Measurements from ENCODE around the gene ST7.

Gene ST7

DNA sequence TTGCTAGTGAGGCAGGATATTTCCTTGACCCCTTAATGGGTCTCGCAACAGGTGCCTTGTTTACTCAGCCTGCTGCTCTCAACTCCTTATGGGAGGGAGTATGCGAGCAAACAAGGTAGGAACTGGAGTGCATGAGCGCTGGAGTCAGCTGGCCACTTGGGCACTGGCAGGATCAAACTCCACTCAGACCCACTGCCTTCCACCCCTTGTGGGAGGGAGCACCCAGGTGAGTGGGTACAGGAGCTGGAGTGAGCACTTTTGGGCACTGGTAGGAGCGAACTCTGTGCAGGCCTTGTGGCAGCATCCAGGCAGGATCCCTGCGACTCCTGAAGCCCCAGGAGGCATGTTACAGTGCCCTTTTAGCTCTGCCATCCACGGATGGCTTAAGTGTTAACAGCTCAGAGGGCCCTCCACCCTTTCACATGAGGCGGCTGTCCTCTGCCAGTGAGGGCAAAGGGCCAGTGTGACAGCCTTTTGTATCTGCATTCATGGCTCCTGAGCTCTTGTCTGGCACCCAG, 123.2 kb downstream of the ST7 start:
- DNase-seq (ENCODE audit: low read depth, low spot score): no peak

GRCh38 chr7:117077658-117078057, 124.4 kb downstream of the ST7 start:
- no peak for DNase-seq (ENCODE audit: low read depth, low spot score)
- H3K4me3 ChIP-seq (ENCODE audit: low read length): no peak overlapping the region

More for the DNA sequence above, 123.2 kb downstream of the ST7 start:
- no peak overlapping the region for H3K4me3 ChIP-seq (ENCODE audit: low read length)

DNA sequence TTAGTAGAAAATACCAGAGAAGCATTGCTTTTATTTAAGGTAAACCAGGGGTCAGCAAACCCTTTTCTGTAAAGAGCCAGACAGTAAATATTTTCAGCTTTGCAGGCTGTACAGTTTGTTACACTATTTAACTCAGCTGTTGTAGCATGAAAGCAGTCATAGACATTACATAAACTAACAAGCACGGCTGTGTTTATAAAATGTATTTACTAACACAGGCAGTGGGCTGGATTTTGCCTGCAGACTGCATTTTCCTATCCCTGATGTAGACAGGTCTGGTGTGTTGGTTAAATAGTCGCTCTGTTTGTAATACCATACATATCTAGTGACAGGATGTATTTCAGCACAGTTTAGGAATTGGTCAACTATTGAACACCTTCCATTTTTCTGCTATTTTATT, 129.3 kb downstream of the ST7 start:
- no peak overlapping the region for H3K4me3 ChIP-seq (ENCODE audit: low read length)
- no peak for DNase-seq (ENCODE audit: low read depth, low spot score)

DNA sequence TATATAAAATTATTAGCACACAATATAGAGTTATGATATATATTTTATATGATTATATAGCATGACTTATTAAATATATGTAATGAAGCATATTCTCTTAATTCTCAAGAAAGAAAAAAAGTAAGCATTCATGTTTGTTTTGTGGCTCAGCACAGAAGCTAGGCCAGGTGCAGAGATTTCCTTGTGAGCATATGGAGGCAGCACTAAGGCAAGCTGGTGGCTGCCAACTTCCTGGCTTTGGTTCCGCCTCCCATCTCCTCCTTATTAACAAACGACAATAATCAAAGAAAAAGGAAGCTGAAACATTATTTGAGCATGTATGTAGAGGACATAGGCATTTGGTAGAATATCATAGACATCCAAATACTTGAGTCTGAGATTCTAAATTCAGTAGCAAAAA, 130.3 kb downstream of the ST7 start:
- peak; percentile 68 for DNase-seq (ENCODE audit: low read depth, low spot score)
- H3K4me3 ChIP-seq (ENCODE audit: low read length): no peak overlapping the region

- DNase-seq (ENCODE audit: low read depth, low spot score): no peak
- H3K4me3 ChIP-seq (ENCODE audit: low read length): no peak overlapping the region
Measured at GRCh38 chr7:117084286-117084685, 131.0 kb downstream of the ST7 start.

DNA sequence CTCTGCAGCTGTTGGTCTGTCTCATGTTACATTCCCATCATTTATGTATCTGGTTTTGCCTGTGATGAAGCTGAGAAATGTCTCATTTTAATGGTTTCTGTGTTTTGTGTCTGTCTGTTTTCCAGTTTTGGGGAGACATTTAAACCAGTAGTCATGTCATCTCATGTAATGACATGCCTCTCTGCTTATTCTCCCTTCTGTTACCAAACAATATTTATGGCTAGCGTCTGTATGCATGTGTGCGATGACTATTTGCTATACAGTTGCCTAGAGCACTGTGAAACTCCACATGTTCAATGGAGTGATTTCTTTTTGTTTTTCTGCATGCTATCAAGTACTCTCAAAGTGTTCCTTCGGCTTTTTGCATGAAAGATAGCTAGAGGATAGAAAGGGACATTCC, 132.0 kb downstream of the ST7 start:
- H3K4me3 ChIP-seq (ENCODE audit: low read length): no peak overlapping the region
- no peak for DNase-seq (ENCODE audit: low read depth, low spot score)

GRCh38 chr7:117085769-117086463, 132.6 kb downstream of the ST7 start:
- H3K4me3 ChIP-seq (ENCODE audit: low read length): no peak overlapping the region
- no peak for DNase-seq (ENCODE audit: low read depth, low spot score)

DNA sequence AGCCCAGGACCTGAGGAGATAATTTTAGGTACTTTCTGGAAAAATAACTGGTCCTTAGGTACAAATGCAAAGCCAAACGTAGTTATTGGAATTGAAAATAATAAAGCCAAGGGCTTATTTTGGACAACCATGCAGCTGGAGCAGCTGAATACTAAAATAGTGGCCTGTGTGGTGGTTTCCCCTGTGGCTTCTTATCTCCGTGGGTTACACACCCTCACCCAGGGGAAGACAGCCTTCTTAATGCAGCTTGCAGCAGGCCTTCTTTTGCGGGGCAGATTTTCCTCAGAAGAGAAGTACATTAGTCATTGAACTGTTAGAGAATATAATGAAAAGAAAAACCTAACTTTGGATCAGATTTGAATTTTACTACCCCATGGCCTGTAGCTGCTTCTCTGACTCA, 133.5 kb downstream of the ST7 start:
- peak; percentile 48 for DNase-seq (ENCODE audit: low read depth, low spot score)
- H3K4me3 ChIP-seq (ENCODE audit: low read length): no peak overlapping the region

DNA sequence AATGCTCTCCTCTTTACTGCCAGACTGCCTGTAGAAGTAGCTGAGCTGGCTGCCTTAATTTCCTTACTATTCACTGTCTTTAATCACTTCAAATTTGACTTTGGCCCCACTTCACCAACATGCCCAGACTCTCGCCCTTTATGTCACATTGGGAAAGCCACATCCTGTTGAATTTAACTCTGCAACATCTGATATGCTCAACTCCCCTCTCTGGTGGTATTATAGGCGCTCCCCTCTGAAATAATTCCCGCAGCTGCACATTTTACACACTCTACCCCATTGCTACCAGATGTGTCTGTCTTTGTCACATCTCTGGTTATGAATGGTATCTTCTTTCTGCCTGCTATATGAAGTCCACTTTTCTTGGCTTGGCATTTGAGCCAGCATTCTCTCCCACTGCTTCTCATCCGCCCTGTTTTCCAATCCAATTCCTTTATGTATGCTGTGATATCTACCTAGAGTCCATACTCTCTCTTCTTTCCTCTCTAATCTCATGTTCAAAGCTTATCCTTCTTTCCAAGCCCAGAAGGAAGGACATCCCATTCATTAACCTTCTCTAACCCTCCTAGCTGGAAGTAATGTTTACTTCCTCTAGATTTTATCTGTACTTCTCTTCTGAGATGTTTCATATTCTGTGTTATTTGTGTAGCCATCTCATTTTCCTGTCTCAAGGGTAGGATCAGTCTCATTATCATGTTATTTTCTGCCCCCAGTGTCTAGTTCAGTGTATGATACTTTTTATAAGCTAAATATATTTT, 134.5 kb downstream of the ST7 start:
- peak; percentile 86 for DNase-seq (ENCODE audit: low read depth, low spot score)
- no peak overlapping the region for H3K4me3 ChIP-seq (ENCODE audit: low read length)

DNA sequence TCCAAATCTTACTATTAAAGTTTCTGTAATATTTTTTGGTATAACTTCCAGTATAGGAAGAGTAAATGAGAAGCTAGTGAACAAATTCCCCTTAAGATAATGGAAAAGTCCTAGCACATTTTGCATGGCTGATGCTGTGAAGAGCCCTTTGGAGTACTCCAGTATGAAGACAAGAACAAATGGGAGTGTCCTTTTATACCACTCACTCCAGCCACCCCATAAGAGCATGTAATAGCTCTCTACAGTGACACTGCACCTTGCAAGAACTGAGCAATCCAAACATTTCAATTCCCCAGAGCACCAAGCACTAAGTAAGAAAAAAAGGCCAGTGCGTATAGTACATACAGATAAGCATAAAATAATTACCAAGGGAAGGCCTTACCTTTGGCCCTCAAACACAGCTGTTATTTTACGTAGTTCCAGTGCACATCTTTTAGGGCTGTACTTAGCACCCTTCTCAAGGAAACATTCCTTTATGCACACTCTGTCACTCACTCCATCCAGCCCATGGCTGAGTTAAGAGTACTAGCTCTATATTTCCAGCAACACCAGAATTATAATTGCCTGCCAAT, 135.4 kb downstream of the ST7 start:
- DNase-seq (ENCODE audit: low read depth, low spot score): no peak

DNA sequence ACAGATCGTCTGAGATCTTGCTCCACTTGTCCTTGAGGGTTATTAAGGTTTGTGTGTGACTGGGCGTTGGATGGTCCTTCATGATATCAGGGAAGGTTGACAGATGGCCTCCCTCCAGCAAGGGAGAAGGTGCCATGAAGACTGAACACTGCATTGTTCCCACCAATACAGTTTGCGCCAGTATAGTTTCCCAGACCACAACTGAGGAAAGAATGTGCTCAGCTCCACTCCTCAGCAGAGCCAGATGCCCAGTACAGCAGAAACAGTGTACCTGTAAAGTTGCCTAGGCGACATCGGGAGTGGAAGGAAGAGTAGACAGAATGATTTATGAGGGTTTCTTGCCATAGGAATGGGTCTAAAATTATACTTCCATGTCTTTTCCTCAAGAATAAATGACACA, 137.5 kb downstream of the ST7 start:
- no peak for DNase-seq (ENCODE audit: low read depth, low spot score)
- no peak overlapping the region for H3K4me3 ChIP-seq (ENCODE audit: low read length)

More for the DNA sequence above, 135.4 kb downstream of the ST7 start:
- no peak overlapping the region for H3K4me3 ChIP-seq (ENCODE audit: low read length)

GRCh38 chr7:117091721-117092120, 138.4 kb downstream of the ST7 start:
- H3K4me3 ChIP-seq (ENCODE audit: low read length): no peak overlapping the region
- no peak for DNase-seq (ENCODE audit: low read depth, low spot score)

DNA sequence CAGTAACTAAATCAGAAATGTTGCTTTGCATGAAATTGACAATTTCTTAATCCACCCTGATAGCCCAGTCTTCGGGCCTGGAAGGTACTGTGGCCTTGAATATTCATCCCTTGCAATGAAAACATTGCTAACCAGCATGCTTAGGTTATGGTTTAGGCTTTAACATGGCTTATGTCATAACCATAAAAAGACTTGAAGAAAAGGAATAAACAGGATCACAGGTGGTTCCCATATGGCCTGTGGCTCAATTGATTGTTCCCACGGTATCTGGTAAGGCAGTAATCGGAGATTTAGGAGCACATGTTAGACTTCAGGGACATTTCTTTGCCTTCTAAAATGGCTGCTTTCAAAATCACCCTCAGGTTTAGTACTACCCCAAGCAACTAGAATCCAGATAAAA, 139.5 kb downstream of the ST7 start:
- DNase-seq (ENCODE audit: low read depth, low spot score): no peak
- H3K4me3 ChIP-seq (ENCODE audit: low read length): no peak overlapping the region

DNA sequence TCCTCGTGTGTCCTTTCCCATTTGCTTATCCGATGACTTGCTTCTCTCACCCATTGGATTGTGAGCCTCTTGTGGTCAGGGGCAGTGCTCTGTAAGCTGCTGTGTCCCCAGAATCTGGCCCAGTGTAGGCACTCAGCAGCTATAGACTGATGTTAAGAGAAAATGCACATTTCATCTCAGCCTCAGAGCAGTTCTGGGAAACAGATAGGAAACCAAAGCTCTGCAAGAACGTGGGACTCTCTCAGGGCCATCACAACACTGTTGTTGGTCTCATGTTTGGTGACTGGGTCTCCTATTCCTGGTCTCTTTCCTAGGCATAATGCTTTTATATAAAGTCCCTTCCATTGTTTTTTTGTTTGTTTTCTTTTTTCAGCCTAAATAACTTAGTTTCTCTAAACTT, 141.2 kb downstream of the ST7 start:
- no peak overlapping the region for H3K4me3 ChIP-seq (ENCODE audit: low read length)
- DNase-seq (ENCODE audit: low read depth, low spot score): no peak

- no peak overlapping the region for H3K4me3 ChIP-seq (ENCODE audit: low read length)
- no peak for DNase-seq (ENCODE audit: low read depth, low spot score)
Measured at GRCh38 chr7:117095055-117095454, 141.8 kb downstream of the ST7 start.

DNA sequence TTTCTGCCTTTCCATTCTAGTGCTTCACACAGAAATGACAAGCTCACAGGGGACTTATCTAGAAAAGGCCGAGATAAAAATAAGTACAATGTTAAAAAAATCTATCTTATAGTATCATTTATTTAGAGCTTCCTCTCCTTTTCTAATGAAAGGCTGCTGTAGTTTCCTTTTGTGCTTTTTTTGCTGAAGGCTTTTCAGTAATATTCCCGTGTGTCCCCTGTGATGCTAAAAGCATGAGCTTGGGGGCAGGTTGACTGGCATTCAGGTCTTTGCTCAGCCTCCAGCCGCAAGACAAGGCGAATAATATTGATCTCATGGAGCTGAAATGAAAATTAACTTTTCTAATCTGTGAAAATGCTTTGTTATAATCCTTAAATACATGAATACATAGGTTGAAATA, 143.0 kb downstream of the ST7 start:
- no peak overlapping the region for H3K4me3 ChIP-seq (ENCODE audit: low read length)
- no peak for DNase-seq (ENCODE audit: low read depth, low spot score)

- DNase-seq (ENCODE audit: low read depth, low spot score): no peak
- no peak overlapping the region for H3K4me3 ChIP-seq (ENCODE audit: low read length)
Measured at GRCh38 chr7:117096942-117097341, 143.6 kb downstream of the ST7 start.

DNA sequence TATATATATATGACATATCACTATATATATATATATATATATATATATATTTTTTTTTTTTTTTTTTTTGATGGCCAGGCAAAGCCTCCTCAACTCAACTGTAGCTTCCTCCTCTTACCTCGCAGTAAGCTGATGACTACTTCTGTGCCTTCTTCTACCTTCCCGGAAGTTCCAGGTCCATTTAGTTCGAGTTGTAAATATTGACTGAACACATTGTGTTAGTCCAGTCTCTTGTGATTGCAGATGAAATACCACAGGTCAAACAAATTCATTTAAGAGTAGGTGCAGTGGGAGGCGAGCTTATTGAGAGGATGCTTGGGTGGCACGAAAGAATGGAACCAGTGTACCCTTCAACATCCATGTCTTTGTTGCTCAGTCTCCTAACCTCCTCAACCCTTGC, 144.6 kb downstream of the ST7 start:
- DNase-seq (ENCODE audit: low read depth, low spot score): no peak
- H3K4me3 ChIP-seq (ENCODE audit: low read length): no peak overlapping the region

DNA sequence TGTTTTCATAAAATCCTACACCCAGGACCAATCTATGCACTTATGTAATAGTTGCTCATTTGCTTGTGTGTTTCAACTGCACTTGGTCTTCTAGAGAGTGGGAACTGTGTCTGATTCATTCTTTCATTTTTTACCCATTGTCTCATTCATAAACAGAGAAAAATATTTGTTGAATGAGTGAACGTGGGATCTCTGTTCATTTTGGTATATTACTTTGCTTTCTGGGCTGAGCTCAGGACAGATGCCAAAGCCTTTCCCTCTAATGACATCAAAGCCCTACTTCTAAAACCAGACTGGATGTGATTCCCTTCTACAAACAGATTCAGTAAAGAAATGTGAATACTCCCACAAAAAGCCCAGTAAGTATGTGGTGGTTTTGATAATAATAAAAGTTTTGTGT, 145.2 kb downstream of the ST7 start:
- H3K4me3 ChIP-seq (ENCODE audit: low read length): no peak overlapping the region
- DNase-seq (ENCODE audit: low read depth, low spot score): no peak

DNA sequence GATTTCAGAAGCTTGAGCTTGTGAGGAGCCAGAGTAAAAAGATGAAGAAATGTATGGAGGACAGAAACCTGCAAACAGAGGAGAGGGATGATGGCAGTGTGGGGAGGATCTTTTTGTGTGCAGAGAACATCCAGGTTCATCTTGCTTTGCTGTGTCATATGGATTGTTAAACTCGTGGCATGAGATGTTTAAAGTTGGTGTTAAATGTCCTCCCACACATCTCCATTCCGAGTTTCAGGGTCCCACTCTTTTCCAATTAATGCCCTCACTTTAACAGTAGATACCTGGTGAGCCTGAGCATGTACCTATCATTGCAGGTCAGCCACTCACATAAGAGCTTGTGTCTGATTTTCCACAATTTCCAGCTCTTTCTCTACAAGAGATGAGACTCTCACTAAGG, 147.7 kb downstream of the ST7 start:
- H3K4me3 ChIP-seq (ENCODE audit: low read length): no peak overlapping the region
- DNase-seq (ENCODE audit: low read depth, low spot score): no peak
